Measurements from ENCODE around the gene NHLRC4. TPM values are rescaled to one million over a fixed set of nuclear protein-coding genes. Genes with fewer than 3 reads are reported as not detected.
A peak's percentile ranks its signal among the peaks of the same experiment; 100 is the strongest.

The NHLRC4 gene
- total RNA-seq, 1 donor from 2014 or later, result 0.05 TPM

DNA sequence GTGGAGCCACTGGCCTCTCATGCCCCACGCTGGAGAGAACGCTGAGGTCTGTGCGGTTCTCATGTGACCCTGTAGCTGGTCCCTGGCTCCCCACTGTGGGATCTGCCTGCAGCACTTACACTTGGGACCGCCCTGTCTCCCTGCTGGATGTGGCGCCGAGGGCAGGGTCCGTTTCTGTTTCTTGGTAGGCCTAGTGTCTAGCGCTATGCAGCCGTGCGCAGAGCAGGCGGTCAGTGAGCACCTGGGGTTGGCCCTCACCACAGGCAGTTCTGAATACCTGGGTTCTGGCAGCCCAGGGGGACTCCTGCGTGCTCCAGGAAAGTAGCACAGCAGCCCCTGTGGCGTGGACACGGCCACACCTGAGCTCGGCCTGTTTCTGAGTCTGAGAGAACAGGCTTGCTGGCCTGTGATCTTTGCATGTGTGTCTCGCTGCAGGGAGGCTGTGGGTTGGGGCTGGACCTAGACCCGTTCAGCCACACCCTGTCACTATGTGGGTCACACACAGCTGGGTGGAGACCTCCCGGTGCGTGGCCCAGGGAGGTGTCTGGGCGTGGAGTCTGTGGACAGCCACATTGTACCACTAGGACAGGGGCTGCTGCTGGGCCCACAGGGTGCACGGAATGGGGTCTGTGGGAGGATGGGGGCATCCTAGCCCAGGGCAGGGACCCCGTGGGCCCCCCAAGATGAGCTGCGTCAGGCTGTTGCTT is 36.5 kb upstream of the NHLRC4 start:
- peak; percentile 57 for DNase-seq (ENCODE audit: low read depth)

DNA sequence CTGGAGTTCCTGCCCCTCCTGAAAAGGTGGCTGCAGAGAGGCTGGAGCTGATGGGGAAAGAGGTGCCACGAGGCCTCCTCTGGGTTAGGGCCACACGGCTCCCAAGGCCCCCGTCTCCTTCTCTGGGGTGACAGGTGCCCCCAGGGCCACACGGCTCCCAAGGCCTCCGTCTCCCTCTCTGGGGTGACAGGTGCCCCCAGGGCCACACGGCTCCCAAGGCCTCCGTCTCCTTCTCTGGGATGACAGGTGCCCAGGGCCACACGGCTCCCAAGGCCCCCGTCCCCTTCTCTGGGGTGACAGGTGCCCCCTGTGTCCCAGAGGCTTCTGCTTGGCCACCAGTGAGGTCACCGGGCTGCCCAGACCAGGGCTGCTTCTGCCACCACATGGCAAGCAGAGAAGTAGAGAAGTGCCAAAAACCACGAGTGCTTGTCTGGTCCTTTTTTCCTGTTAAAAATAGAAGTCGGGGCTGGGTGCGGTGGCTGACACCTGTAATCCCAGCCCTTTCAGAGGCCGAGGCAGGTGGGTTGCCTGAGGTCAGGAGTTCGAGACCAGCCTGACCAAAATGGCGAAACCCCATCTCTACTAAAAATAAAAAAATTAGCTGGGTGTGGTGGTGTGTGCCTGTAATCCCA is 35.2 kb upstream of the NHLRC4 start:
- peak; percentile 95 for DNase-seq (ENCODE audit: low read depth)

DNA sequence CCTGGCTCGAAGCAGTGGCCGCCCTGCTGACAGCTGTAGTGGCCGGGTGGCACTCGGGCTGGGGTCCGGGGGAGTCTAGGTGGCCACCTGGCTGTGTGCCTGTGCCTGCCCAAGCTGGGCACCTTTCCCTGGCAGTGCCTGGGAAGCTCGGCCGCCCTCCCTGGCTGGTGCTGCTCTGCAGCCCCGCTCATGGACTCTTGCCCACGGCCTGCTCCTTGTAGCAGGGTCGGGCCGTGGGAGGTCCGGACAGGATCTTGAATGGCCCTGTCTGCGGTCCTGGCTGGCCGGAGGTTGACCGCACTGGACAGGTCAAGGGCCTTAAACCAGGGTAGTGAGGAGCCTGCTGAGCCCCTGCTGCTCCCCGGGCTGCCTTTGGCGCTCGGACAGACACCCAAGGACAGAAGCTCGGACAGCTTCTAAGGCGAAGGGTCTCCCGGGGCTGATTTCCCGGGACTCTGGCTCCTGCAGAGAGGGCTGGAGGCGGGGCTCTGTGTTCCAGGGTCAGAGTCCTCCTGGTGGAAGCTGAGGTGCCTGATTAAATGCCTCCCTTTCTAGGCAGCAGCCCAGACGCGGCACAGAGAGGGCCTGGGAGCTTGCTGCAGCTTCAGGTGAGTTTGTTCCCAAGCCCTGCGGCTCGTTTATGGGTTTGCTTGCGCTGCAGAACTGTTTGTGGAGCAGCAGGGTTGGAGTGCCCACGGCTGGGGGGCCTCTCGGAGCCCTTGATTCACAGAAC is 33.2 kb upstream of the NHLRC4 start:
- no peak for DNase-seq (ENCODE audit: low read depth)

DNA sequence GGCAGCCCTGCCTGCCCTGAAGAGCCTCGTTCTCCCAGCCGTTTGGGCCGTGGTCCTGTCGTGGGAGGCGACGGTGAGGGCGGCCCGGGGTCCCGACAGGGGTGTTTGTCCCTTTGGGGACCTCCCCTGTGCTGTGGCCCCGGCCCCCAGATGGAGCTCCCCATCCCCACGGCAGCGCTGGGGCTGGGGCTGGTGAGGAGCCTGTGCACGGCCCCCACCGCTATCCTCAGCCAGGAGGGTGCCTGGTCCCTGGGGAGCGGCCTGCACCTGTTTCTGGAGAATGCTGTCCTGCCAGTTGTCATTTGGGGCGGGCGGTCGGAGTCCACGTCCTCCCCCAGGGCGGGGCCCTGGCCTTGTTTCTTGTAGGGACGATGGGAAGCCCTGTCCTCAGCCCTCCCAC is 32.7 kb upstream of the NHLRC4 start:
- DNase-seq (ENCODE audit: low read depth), result peak; percentile 95

DNA sequence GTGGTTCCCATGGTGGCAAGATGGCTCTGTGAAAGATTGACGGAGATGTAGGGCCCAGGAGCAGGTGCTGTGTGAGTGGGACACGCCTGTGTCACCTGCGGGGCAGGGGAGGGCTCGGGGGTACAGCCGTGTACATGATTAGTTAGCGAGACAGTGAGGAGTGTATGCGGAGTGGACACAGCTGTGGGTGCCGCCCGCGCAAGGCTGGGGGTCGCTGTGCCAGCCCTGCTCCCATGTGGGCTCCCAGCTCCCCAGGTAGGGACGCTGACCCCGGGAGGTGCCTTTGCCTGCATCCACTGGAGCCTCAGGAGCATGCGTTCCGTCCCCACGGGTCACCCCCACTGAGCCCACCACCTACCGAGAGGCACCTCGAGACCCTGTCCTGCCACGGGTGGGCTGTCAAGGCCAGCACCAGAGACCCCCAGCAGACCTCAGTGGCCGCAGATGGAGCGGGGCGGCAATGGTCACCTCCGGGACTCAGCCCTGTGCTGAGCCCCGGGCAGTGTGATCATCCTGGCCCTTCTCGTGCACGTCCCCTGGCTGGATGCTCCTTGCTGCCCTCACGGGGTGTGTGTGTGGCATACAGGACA is 31.9 kb upstream of the NHLRC4 start:
- no peak for DNase-seq (ENCODE audit: low read depth)

DNA sequence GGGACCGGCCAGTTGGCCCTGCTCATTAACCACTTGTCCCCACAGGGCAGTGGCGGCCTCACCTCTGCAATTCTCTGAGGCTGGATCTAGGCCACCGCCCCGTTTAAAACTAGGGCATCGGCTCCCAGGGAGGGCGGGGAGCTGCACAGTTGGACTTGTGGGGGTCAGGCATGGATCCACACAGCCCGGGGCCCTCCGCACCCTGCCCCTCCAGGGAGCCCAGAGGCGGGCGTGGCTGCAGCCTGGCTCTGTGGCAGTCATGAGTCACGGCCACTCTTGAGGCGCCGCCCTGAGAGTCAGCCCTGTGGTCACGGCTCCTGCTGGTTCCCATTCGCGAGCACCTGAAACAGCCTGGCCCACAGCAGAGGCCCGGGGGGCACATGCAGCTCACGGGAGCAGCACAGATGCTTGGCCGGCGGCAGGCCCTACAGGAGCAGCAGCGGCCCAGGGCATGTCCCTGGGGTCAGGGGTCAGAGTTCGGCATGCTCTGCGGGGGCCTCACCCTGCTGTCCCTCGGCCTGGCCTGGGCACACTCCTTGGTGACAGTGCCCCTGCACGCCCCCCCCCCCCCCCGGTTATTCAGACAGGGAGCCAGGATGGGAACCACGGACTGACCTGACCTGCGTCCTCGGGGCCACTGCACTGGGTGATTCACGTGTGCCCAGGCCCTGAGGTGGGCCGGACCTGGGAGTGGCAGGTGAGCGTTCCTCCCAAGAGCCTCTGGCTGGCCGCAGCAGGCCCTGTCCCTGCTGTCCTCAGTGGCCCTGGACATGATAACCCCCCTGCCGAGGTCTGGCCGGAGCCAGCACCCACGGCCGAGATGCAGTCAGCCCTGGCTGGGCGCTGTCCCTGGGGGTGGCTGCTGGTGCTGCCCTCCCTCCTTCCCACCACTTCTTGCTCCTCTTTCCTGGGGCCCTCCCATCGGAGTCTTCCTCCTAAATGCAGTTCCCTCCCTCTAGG is 31.1 kb upstream of the NHLRC4 start:
- DNase-seq (ENCODE audit: low read depth), result peak; percentile 99

DNA sequence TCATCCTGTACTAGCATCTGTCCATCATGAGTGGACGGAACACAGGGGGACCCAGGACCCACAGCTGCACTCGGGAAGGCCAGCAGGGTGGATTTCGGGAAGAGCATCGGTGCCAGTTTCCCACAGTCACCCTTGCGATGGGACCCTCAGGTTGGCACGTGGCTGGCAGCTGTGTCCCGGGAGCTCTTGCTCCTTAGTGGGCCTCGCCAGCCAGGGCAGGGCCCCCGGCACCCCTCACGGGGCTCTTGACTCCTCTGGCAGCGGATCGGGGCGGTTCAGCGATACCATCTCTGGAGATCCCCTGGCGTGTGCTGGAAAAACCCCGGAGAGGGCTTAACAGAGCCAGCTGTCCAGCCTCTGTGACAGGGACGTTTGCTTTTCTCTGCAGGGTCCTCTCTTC is 30.1 kb upstream of the NHLRC4 start:
- no peak for DNase-seq (ENCODE audit: low read depth)

DNA sequence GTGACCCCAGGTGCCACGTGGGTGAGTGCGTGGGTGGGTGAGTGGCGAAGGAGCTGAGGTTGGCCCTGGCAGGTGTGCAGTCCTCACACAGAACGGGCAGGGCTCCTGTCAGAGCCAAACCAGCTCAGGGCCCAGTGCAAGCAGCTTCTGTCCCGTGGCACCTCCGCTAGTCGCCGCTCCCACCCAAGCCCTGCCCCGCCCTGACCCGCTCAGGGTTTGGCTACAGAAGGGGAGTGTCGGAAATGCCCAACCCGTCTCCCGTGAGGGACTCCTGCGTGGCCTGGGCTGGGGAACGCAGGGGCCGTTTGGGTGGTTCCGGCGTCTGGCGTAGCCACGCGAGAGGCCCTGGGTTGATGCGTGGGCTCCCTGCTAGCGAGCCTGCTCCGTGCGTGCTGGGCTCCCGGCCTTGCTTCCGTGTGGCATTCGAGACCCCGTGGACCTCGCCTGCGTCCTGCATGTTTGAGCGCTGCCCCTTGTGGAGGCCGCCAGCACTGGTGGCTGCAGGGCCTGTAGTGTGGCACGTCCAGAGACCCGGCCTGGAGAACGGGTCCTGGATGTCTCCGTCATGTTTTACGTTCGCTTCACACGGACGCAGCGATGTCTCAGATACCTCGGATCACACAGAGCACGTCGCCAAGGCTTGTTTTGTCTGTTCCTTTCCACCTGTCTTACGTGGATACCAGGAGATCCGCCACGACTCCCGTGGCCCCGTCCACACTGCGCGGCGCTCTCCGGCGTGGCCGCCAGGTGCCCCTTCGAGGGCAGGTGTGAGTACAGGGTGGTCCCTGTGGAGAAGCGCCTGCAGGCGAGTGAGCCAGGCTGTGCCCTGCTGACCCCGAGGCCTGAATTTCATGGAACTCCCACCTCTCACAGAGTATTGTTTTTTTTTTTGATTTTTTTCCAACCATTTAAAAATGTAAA is 29.1 kb upstream of the NHLRC4 start:
- DNase-seq (ENCODE audit: low read depth), result no peak

DNA sequence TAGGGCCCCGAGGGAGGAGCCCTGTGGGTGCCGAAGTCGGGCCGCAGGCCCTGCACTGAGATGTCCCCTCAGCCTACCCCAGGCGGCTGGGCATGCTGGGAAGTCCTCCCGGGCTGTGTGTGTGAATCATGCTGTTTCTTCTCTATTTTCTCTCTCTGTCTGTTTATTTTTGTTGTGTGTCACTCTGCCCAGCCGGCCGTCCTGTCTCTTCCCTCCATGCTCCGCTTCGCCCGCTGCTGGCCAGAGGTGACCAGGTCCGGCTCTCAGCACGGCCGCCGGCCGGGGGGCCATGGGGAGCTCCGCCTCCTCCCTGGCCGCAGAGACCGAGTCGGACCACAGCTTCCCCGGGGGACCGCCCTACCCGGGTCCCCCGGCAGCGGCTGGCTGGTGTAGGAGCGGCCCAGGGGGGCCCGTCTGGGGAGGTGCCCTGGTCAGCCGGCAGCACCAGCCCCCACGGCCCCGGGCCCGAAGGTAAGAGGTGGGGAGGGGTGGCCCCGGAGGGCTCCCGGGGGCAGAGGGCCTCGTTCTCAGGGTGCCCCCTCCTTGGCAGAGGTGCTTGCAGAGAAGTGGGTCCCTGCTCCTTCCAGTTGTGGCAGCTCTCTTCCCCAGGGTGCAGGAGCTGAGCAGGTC is 26.8 kb upstream of the NHLRC4 start:
- no peak for DNase-seq (ENCODE audit: low read depth)

DNA sequence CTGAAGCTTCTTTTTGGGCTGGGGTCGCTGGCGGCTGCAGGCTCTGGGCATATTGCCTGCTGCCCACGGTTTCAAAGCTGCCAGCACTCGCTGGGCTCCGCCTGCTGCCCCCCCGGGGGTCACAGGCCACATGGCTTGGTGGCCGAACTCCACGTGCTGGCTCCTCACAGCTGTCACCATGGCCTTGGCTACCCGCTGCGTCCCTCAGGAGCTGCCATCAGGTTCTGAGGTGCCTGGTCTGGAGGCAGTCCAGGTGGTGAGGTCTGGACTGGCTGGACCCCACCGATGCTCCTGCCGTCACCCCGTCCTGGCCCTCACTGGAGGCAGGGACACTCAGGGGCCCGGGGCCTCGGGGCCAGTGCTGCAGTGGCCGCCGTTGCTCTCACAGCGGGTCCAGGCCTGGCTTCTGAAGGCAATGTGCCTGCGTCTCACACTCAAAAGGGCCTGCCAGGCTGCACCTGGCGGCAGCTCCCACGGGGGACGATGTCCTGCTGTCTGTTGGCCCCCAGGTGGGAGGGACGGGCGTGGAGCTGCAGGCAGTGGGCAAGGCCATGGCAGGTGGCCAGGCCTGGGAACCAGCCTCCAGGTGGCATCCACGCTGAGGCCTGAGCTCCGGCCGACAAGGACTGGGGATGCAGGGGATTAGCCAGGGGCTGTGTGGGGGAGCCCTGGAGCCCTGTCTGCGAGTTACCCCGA is 26.0 kb upstream of the NHLRC4 start:
- no peak for DNase-seq (ENCODE audit: low read depth)

DNA sequence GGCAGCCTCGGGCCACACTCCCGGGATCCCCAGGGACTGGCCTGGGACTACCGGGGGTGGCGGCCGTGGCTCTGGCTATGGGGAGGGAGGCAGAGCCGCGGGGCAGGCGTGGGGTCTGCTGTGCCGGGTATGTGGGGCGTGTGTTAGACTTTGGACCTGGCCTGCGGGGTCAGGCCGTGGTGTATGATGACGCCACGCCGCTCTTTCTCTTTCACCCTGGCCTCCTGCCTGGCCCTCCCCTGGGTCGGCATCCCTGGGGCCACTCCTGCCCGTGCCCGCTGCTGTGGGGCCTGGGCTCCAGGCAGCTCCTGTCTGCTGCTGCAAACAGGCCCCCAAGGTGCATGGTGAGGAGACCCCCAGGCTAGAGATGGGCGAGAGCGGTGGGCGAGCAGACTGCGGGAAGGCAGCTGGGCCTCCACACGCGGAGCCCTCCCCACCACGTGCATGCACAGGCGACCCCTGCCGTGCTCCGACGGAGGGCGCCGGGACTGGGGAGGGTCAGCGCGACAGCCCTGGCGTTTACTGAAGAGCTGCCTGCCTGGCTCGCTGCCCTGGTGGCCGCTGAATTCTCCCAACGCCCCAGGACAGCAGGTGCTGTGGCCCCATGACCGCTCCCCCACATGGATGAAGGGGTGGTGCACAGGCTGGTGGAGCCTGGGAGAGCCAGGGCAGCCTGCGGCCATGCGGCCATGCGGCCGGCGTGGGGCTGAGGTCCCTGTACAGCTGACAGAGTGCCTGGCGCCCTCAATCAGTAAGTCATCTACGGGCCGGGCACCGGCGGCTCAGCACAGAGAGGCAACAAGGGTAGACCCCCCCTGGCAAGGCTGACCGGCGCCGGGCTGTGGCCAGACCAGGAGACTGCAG is 23.3 kb upstream of the NHLRC4 start:
- DNase-seq (ENCODE audit: low read depth), result no peak

DNA sequence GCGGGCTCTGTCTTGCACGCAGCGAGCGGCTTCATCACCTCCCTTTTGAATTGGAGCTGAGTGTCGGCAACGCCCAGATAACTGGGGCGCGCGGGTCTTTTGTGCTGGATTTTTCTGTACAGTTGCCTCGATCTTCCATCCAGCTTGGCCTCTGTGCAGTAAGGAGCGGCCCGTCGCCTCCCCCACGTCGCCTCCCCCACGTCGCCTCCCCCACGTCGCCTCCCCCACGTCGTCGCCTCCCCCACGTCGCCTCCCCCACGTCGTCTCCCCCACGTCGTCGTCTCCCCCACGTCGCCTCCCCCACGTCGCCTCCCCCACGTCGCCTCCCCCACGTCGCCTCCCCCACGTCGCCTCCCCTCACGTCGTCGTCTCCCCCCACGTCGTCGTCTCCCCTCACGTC is 22.3 kb upstream of the NHLRC4 start:
- no peak for DNase-seq (ENCODE audit: low read depth)

DNA sequence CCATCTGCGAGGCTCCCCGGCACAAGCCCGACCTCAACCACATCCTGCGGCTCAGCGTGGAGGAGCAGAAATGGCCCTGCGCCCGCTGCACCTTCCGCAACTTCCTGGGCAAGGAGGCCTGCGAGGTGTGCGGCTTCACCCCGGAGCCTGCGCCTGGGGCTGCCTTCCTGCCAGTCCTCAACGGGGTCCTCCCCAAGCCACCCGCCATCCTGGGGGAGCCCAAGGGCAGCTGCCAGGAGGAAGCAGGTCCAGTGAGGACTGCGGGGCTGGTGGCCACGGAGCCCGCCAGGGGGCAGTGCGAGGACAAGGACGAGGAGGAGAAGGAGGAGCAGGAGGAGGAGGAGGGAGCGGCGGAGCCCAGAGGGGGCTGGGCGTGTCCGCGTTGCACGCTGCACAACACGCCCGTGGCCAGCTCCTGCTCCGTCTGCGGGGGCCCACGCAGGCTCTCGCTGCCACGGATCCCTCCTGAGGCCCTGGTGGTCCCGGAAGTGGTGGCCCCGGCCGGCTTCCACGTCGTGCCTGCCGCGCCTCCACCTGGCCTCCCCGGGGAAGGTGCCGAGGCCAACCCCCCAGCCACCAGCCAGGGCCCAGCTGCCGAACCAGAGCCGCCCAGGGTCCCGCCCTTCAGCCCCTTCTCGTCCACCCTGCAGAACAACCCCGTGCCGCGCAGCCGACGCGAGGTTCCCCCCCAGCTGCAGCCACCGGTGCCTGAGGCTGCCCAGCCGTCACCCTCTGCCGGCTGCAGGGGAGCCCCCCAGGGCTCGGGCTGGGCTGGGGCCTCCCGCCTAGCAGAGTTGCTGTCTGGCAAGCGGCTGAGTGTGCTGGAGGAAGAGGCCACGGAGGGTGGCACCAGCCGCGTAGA is 19.7 kb upstream of the NHLRC4 start:
- DNase-seq (ENCODE audit: low read depth), result no peak

DNA sequence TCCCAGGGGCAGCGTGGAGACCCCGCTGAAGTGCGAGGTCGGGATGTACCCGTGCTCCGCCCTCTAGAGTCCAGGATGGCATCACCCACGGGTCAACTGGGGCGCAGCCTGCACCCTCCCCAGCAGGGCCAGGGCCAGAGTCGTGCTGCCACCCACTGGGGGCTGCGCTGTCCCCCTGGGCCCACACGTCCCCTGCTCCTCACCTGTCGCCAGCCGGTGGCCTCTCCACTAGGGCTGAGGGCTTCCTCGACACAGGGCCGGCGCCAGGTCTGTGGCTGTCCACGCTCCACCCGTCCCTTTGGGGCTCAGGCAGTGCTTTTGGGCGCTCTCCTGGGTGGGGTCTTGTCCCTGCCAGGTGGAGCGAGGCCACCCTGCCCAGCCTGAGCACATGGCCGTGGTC is 18.2 kb upstream of the NHLRC4 start:
- no peak for DNase-seq (ENCODE audit: low read depth)

DNA sequence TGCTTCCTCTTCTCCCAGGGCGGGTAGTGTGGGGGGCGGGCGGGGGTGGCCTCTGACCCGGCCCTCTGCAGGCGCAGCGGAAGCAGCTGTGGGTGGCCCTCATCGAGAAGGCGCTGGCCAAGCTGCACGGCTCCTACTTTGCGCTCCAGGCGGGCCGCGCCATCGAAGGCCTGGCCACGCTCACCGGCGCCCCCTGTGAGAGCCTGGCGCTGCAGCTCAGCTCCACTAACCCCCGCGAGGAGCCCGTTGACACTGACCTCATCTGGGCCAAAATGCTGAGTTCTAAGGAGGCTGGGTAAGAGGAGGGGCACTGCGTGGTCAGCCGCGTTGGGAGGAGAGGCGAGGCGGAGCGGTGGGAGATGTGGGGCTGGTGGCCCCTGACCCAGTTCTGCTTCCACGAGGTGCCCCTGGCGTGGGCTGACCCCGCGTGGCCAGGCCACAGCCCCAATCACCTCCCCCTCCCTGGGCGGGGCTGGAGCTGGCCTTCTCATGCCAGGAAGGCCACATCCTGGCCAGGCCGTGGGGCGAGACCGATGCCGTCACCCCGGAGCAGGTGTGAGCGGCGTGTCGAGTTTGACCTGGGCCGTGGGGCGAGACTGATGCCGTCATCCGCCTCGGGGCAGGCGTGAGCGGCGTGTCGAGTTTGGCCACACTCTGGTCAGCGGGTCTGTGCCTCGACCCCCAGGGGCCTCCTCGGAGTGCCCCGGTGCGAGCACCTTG is 17.1 kb upstream of the NHLRC4 start:
- DNase-seq (ENCODE audit: low read depth), result no peak

DNA sequence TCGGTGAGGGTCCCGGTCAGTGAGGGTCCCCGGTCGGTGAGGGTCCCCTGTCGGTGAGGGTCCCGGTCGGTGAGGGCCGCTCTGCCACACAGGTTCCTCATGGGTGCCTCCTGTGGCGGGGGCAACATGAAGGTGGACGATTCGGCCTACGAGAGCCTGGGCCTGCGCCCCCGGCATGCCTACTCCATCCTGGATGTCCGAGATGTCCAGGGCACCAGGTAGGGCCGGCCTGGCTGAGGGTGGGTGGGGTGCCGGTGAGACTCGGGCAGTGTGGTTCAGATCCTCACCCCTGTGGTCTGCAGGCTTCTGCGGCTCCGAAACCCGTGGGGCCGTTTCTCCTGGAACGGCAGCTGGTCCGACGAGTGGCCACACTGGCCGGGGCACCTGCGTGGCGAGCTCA is 15.6 kb upstream of the NHLRC4 start:
- DNase-seq (ENCODE audit: low read depth), result no peak

Data from myocyte (in vitro differentiated cells).